GM06990 (cell line): ENCODE data around the gene HAVCR1.
"Not testable (repeated sequence)": the region's sequence is repeated elsewhere in the genome, so short reads cannot be mapped to it uniquely, and the experiment has no call there.

ENCODE experiments used
- DNase-seq: peaks from one replicate; pipeline ENCODE4 v3.0.0-alpha.2; 2011; ENCODE audit not compliant: insufficient read length; ENCODE audit errors: extremely low read depth
- H3K27me3 ChIP-seq: replicated peaks from 2 replicates; pipeline ENCODE4 v1.6.0; 2011; ENCODE audit warnings: low read length; ENCODE audit not compliant: control insufficient read depth, insufficient read depth
- H3K36me3 ChIP-seq: 2 replicates; pipeline ENCODE4 v1.5.1; 2011; ENCODE audit warnings: low read length; ENCODE audit not compliant: control insufficient read depth, insufficient read depth
- H3K4me3 ChIP-seq: replicated peaks from 2 replicates; pipeline ENCODE4 v1.5.1; 2011; ENCODE audit warnings: low read depth, mild to moderate bottlenecking, control low read depth, low read length
- CTCF ChIP-seq: IDR thresholded peaks from 2 replicates; pipeline ENCODE4 v1.5.1; 2011; ENCODE audit warnings: low read length, control low read depth, mild to moderate bottlenecking, inconsistent platforms; ENCODE audit not compliant: insufficient read depth, poor library complexity, severe bottlenecking

HAVCR1 gene

GRCh38 chr5:157057459-157058370, 1.2 kb downstream of the HAVCR1 start:
- DNase-seq: no peak
- Histone ChIP-seq H3K4me3 (no peak overlapping the region), H3K27me3 (no peaks in the 10 kb centered on the region), H3K36me3 (no peaks in the 10 kb centered on the region)
- no peak for TF ChIP-seq CTCF

GRCh38 chr5:157056848-157057247, 2.1 kb downstream of the HAVCR1 start:
- H3K27me3 ChIP-seq, DNase-seq, H3K36me3 ChIP-seq, H3K4me3 ChIP-seq: not testable (repeated sequence)

- Histone ChIP-seq H3K36me3 (no peaks in the 10 kb centered on the region), H3K27me3 (no peaks in the 10 kb centered on the region), H3K4me3 (no peak overlapping the region)
- no peak for DNase-seq
- TF ChIP-seq CTCF: no peak
Observed at GRCh38 chr5:157051604-157052245, 7.2 kb downstream of the HAVCR1 start.

- no peaks in the 10 kb centered on the region for H3K27me3 ChIP-seq
- no peak for TF ChIP-seq CTCF
- H3K36me3 ChIP-seq: no peaks in the 10 kb centered on the region
- DNase-seq: no peak
- H3K4me3 ChIP-seq: no peak overlapping the region
Observed at GRCh38 chr5:157050050-157050449, 8.9 kb downstream of the HAVCR1 start.

- Histone ChIP-seq H3K4me3 (no peak overlapping the region), H3K36me3 (no peaks in the 10 kb centered on the region), H3K27me3 (no peaks in the 10 kb centered on the region)
- no peak for TF ChIP-seq CTCF
- no peak for DNase-seq
Observed at GRCh38 chr5:157049605-157050004, 9.3 kb downstream of the HAVCR1 start.

GRCh38 chr5:157047898-157048297, 11.0 kb downstream of the HAVCR1 start:
- no peak overlapping the region for H3K4me3 ChIP-seq
- TF ChIP-seq CTCF: no peak
- H3K27me3 ChIP-seq: no peaks in the 10 kb centered on the region
- H3K36me3 ChIP-seq: no peaks in the 10 kb centered on the region
- no peak for DNase-seq

- not testable (repeated sequence) for H3K4me3 ChIP-seq, H3K36me3 ChIP-seq, DNase-seq, H3K27me3 ChIP-seq
Observed at GRCh38 chr5:157047016-157047415, 11.9 kb downstream of the HAVCR1 start.
